ENCODE results near the gene ANKRD6.
A peak's percentile ranks its signal among the peaks of the same experiment; 100 is the strongest.
"Not testable (repeated sequence)": the region's sequence is repeated elsewhere in the genome, so short reads cannot be mapped to it uniquely, and the experiment has no call there.

ANKRD6 gene

GRCh38 chr6:89602166-89602565 is 169.2 kb downstream of the ANKRD6 start:
- Mint-ChIP-seq H3K27me3 (no peaks in the 10 kb centered on the region), H3K4me3 (no peak overlapping the region)
- ATAC-seq: no peak

DNA sequence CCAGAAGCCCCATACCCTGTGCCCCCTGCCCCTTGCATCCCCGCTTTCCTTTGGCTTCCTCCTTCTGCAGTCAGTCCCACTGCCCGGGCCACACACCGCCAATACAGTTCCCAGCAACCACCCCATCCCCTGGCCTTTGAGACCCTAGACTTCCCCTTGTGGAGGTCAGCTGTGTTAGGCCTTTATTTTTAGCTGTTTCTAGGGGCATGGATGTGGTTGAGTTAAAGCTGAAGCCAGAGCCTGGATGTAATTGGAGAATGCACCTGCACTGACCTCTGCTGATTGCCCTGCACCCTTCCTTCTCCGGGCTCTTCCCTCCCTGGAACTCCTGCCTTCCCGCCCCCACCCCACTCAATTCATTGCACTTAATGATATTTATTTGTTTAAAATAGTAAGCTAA is 171.7 kb downstream of the ANKRD6 start:
- Mint-ChIP-seq H3K27ac (peak overlapping the region in 1 of 2 donors; percentile 46), H3K9me3 (no peaks in the 10 kb centered on the region), H3K4me1 (no peaks in the 10 kb centered on the region), H3K27me3 (no peaks in the 10 kb centered on the region), H3K4me3 (no peak overlapping the region)
- DNase-seq (no peak), ATAC-seq (no peak)

More at GRCh38 chr6:89602166-89602565, 169.2 kb downstream of the ANKRD6 start:
- no peak for DNase-seq
- Mint-ChIP-seq H3K4me1 (peaks cover 13% of the 10 kb centered on the region), H3K9me3 (peaks cover 0 to 7% of the 10 kb centered on the region in 2 donors), H3K27ac (no peak overlapping the region)

DNA sequence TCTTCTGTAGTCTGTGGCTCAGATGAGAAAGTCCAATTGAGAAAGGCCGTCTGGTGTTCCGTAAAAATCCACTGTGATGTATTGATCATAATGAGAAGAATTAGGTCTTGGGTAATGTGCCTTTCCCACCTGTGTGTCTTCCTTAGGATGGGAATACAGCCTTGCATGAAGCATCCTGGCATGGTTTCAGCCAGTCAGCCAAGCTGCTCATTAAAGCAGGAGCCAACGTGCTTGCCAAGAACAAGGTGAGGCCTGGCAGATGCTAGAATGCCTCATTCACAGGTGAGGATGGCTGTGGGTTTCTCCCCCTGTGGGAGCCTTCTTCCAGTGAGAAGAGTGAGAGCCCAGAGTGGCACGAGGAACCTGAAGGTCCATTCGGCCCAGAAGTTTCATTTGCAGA is 172.9 kb downstream of the ANKRD6 start:
- H3K4me1 Mint-ChIP-seq: peaks cover 5% of the 10 kb centered on the region
- no peaks in the 10 kb centered on the region for H3K27me3 Mint-ChIP-seq
- H3K9me3 Mint-ChIP-seq: no peaks in the 10 kb centered on the region
- peak overlapping the region in 1 of 2 donors; percentile 54 for H3K27ac Mint-ChIP-seq
- no peak for ATAC-seq
- no peak overlapping the region for H3K4me3 Mint-ChIP-seq
- no peak for DNase-seq

GRCh38 chr6:89610149-89610642 is 177.2 kb downstream of the ANKRD6 start:
- H3K4me1 Mint-ChIP-seq: peaks cover 5% of the 10 kb centered on the region

DNA sequence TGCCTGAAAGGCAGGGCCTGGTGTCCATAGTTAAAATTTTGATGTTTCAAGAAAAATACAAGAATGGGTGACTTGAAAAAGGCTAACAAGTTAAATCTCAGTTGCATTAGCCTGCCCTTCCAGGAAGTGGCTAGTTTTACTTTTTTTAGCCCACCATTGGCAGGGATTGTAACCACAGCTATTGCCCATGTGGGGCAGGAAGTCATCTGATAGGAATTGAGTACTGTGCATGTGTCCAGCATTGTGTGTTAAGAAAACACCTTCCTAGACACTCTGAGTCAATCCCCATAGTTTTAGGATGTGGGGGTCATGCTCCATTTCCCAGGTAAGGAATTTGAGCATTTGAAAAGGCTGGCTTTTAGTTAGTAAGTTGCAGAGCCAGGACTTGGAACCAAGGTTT is 178.7 kb downstream of the ANKRD6 start:
- peaks cover 5% of the 10 kb centered on the region for H3K4me1 Mint-ChIP-seq
- ATAC-seq (no peak), DNase-seq (no peak)
- H3K9me3 Mint-ChIP-seq: no peaks in the 10 kb centered on the region
- H3K27me3 Mint-ChIP-seq: no peaks in the 10 kb centered on the region
- H3K27ac Mint-ChIP-seq: no peak overlapping the region
- H3K4me3 Mint-ChIP-seq: no peak overlapping the region

More at GRCh38 chr6:89610149-89610642, 177.2 kb downstream of the ANKRD6 start:
- DNase-seq: peak; percentile 71 to 73
- Mint-ChIP-seq H3K27ac (no peak overlapping the region), H3K9me3 (no peaks in the 10 kb centered on the region), H3K4me3 (no peak overlapping the region), H3K27me3 (no peaks in the 10 kb centered on the region)
- ATAC-seq: peak; percentile 87

DNA sequence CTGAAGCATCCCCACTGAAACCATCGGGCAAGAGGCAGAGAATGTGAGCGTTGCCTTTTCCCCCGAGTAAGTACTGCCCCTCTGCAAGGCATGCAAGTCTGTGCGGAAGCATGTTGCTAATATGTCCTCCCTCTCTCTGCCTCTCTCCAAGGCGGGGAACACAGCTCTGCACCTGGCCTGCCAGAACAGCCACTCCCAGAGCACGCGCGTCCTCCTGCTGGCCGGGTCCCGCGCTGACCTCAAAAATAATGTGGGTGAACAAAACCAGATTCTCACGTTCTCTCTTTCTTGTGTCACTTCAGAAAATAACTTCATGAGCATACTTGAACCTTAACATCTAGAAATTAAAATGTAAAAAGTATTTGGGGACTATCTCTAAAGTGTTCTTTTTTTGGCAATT is 179.2 kb downstream of the ANKRD6 start:
- ATAC-seq: no peak
- Mint-ChIP-seq H3K27me3 (no peaks in the 10 kb centered on the region), H3K4me3 (no peak overlapping the region), H3K4me1 (peaks cover 5% of the 10 kb centered on the region), H3K27ac (no peak overlapping the region), H3K9me3 (no peaks in the 10 kb centered on the region)
- no peak for DNase-seq

DNA sequence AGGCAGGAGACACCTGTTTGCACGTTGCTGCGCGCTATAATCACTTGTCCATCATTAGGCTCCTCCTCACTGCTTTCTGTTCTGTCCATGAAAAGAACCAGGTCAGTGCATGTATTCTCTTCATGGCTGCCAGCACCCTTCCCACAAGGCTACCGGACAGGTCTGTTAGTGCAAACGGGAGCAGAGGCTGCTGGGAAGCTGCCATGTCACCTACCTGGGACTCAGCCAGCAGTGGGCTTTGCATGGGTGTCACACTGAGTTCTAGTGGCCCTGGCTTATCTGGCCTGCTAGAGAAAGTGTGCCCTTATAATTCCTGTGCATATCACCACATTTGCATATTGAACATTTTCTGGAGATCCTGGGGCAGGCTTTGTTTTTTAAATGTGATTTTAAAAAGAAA is 180.8 kb downstream of the ANKRD6 start:
- Mint-ChIP-seq H3K4me1 (peaks cover 5% of the 10 kb centered on the region), H3K27ac (no peak overlapping the region), H3K4me3 (no peak overlapping the region), H3K9me3 (no peaks in the 10 kb centered on the region), H3K27me3 (no peaks in the 10 kb centered on the region)
- no peak for DNase-seq
- no peak for ATAC-seq

GRCh38 chr6:89615882-89616281 is 182.9 kb downstream of the ANKRD6 start:
- Mint-ChIP-seq H3K4me1 (no peaks in the 10 kb centered on the region), H3K27ac (no peak overlapping the region), H3K4me3 (no peak overlapping the region), H3K9me3 (no peaks in the 10 kb centered on the region), H3K27me3 (no peaks in the 10 kb centered on the region)
- ATAC-seq (no peak), DNase-seq (no peak)

GRCh38 chr6:89616531-89616930 is 183.6 kb downstream of the ANKRD6 start:
- Mint-ChIP-seq H3K4me1 (no peaks in the 10 kb centered on the region), H3K27me3 (no peaks in the 10 kb centered on the region), H3K27ac (no peak overlapping the region), H3K4me3 (no peak overlapping the region), H3K9me3 (no peaks in the 10 kb centered on the region)
- DNase-seq (no peak), ATAC-seq (no peak)

- no peaks in the 10 kb centered on the region for H3K27me3 Mint-ChIP-seq
- DNase-seq: no peak
- ATAC-seq: no peak
- no peaks in the 10 kb centered on the region for H3K4me1 Mint-ChIP-seq
- H3K4me3 Mint-ChIP-seq: no peak overlapping the region
- no peak overlapping the region for H3K27ac Mint-ChIP-seq
- no peaks in the 10 kb centered on the region for H3K9me3 Mint-ChIP-seq
These were observed 185.1 kb downstream of the ANKRD6 start for GRCh38 chr6:89618026-89618425.

DNA sequence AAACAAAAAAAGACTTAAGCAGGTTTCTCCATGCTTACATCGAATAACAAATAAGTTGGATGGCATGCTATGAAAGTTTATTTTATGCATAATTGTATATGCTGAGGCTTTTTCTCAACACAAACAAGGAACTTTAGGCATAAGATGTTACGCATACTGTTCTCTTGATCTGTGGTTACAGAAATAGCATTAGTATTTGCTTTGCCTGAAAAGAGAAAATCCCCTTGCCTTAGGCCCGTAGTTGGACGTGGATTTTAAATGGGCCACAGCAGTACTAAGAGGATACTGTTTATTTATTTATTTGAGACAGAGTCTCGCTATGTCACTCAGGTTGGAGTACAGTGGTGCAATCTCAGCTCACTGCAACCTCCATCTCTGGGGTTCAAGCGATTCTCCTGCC is 186.6 kb downstream of the ANKRD6 start:
- Mint-ChIP-seq H3K27me3 (no peaks in the 10 kb centered on the region), H3K9me3 (no peaks in the 10 kb centered on the region), H3K27ac (peak overlapping the region in 1 of 2 donors; percentile 27), H3K4me3 (no peak overlapping the region), H3K4me1 (no peaks in the 10 kb centered on the region)
- no peak for ATAC-seq
- DNase-seq: no peak

DNA sequence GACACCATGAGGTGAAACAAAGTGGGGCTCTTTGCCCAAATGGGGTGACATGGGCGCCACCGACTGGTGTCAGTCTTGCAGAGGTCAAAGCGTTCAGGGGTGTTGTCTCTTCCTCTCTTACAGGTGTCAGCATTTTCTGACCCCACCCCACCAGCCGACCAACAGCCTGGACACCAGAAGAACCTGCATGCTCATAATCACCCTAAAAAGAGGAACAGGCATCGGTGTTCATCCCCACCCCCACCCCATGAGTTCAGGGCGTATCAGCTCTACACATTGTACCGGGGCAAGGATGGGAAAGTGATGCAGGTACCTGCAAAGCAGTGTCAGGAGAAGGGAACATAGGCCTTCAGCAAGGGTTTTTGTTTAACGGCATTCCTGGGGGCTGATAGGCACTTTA is 190.8 kb downstream of the ANKRD6 start:
- DNase-seq: no peak
- Mint-ChIP-seq H3K4me3 (no peak overlapping the region), H3K9me3 (no peaks in the 10 kb centered on the region), H3K4me1 (no peaks in the 10 kb centered on the region), H3K27me3 (no peaks in the 10 kb centered on the region), H3K27ac (no peak overlapping the region)
- ATAC-seq: no peak

- peaks cover under 1% of the 10 kb centered on the region for H3K4me1 Mint-ChIP-seq
- H3K27me3 Mint-ChIP-seq: no peaks in the 10 kb centered on the region
- no peak overlapping the region for H3K27ac Mint-ChIP-seq
- H3K4me3 Mint-ChIP-seq: no peak overlapping the region
- no peak for DNase-seq
- no peak for ATAC-seq
- H3K9me3 Mint-ChIP-seq: no peaks in the 10 kb centered on the region
These were observed 197.5 kb downstream of the ANKRD6 start for GRCh38 chr6:89630488-89630887.

GRCh38 chr6:89636412-89636811 is 203.5 kb downstream of the ANKRD6 start:
- not testable (repeated sequence) for H3K4me3 Mint-ChIP-seq, H3K9me3 Mint-ChIP-seq, H3K27me3 Mint-ChIP-seq, DNase-seq, ATAC-seq
- Mint-ChIP-seq H3K27ac (peak overlapping the region in 1 of 2 donors; percentile 54), H3K4me1 (peaks cover 23% of the 10 kb centered on the region)

DNA sequence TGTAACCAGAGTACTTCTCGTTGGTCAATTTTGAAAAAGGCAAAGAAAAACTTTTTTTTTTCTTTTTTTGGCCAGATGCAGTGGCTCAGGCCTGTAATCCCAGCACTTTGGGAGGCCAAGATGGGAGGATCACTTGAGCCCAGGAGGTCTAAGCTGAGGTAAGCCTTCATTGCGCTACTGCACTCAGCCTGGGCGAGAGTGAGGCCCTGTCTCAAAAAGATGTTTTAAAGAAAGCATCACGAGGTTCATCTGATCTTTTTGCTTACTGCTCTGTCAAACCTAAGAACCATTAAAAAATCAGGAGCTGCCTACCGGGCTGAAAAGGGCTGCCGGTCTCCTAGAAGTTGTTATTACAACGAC is 205.0 kb downstream of the ANKRD6 start:
- peak overlapping the region; percentile 99 for H3K27ac Mint-ChIP-seq
- H3K27me3 Mint-ChIP-seq: no peaks in the 10 kb centered on the region
- ATAC-seq: peak; percentile 3
- peak; percentile 3 to 13 for DNase-seq
- H3K4me1 Mint-ChIP-seq: peaks cover 23% of the 10 kb centered on the region
- H3K4me3 Mint-ChIP-seq: peak overlapping the region; percentile 88 to 98
- H3K9me3 Mint-ChIP-seq: no peaks in the 10 kb centered on the region

DNA sequence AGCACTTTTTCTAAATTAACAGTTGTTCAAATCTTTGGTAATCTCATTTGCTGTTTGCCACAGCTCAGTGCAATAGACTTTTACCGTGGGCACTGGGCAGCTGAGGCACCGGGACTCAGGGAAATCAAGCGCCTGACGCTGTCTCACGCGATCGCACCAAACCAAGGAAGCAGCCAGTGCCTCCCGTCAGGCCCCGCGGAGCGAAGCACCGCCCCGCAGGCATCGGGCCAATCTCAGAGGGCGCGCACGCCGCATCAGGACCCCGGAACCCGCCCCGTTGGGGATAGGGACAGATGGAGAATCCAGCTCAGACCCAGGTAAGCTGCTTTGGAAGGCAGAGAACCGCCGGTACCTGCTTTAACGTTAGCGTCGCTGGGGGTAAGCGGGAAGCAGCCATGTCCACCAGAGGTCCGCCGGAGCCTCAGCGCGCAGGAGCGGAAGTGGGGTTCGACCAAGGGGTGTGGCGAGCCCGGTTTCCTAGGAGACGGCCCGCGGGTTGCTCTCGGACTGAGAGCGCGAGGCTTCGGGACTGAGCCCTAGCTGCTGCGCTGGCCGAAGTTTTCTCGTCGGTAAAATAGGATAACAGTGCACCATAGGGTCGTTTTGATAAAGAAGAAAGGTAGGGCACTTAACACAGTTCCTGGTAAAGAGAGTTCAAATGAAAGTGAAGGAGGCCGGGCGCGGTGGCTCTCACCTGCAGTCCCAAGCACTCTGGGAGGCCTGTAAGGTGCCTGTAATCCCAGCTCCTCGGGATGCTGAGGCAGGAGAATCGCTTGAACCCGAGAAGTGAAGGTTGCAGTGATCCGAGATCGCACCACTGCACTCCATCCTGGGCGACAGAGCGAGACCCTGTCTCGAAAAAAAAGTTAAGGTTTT is 205.6 kb downstream of the ANKRD6 start, which contains the start of gene LYRM2:
Gene LYRM2, minus strand, starts transcription at position 428 of the 876 bp plus-strand sequence. Its CDS starts 31 bp downstream, at position 397.
- DNase-seq (peak; percentile 93 to 94), ATAC-seq (peak; percentile 99)
- H3K9me3 Mint-ChIP-seq: no peaks in the 10 kb centered on the region
- H3K27me3 Mint-ChIP-seq: no peaks in the 10 kb centered on the region
- H3K4me3 Mint-ChIP-seq: peak within 1 kb of the TSS; percentile 88 to 98
- H3K27ac Mint-ChIP-seq: peak within 1 kb of the TSS; percentile 99
- peaks cover 23% of the 10 kb centered on the region for H3K4me1 Mint-ChIP-seq

Data from stimulated activated naive CD8-positive, alpha-beta T cell treated with anti-CD3 and anti-CD28 coated beads, Interleukin-15, amount 100 ng/mL, for 72 hours (primary cell).